GM12878 (cell line): ENCODE results near the gene SLIT1. TPM values are rescaled to one million over a fixed set of nuclear protein-coding genes. Genes with fewer than 3 reads are reported as not detected.

ENCODE experiments used
- ATAC-seq: fragments of 200-7000 bp; cut with Tn5 transposase; 3 replicates; pipeline ENCODE4 v1.9.1; 2020; ENCODE audit warnings: mild to moderate bottlenecking, moderate library complexity
- BruUV-seq: library from RNA; stranded (reverse); fragments of 400-500 nt; replicated peaks from 2 replicates; lab custom pipeline; 2021; lab: Mats Ljungman, UMichigan
- CTCF ChIA-PET: fragments of 300-600 bp; sonication (Branson Sonifier 250); formaldehyde crosslinking; extraction: SDS; loops from one replicate; lab custom pipeline; 2021; ENCODE audit warnings: inconsistent platforms; lab: Yijun Ruan, JAX
- POLR2A ChIA-PET: fragments of 350-600 bp; formaldehyde crosslinking; extraction: SDS; loops from one replicate; lab custom pipeline; 2021; ENCODE audit warnings: inconsistent platforms; lab: Charles Lee
- RAD21 ChIA-PET: fragments of 300-600 bp; sonication (Branson Sonifier 250); formaldehyde crosslinking; loops from one replicate; lab custom pipeline; 2023; ENCODE audit warnings: antibody characterized with exemption; ENCODE audit not compliant: unreplicated experiment; lab: Charles Lee
- SMC1A ChIA-PET: fragments of 300-600 bp; sonication (Branson Sonifier 250); formaldehyde crosslinking; loops from one replicate; lab custom pipeline; 2023; ENCODE audit not compliant: unreplicated experiment, uncharacterized antibody; lab: Charles Lee
- DNase-seq: peaks from one replicate; pipeline ENCODE4 v3.0.0-alpha.2; 2011; ENCODE audit warnings: low read depth, low spot score
- FAIRE-seq: peaks from 3 replicates; lab custom pipeline; 2011; peaks lifted over from hg19 to GRCh38; lab: Jason Lieb, UNC
- H2AFZ ChIP-seq: 2 replicates; pipeline ENCODE4 v1.6.0; 2011; ENCODE audit warnings: low read depth, low read length, control low read depth; ENCODE audit not compliant: control insufficient read depth
- H3K27ac ChIP-seq: 2 replicates; pipeline ENCODE4 v1.5.1; 2011; ENCODE audit warnings: control low read depth; ENCODE audit not compliant: control insufficient read depth, insufficient read depth
- H3K27me3 ChIP-seq, 2 experiments: replicated peaks in 1 of 2; 2 replicates each; pipeline versions ENCODE4 v1.6.0 to v1.6.1; 2011; ENCODE audit warnings: low read length in 1 of 2; ENCODE audit not compliant: control insufficient read depth in 2 of 2, insufficient read depth in 2 of 2
- H3K36me3 ChIP-seq, 2 experiments: 2 replicates each; pipeline ENCODE4 v1.5.1; 2011; ENCODE audit warnings: low read length in 1 of 2; ENCODE audit not compliant: control insufficient read depth in 2 of 2, insufficient read depth in 2 of 2
- H3K4me1 ChIP-seq: 2 replicates; pipeline ENCODE4 v1.6.1; 2011; ENCODE audit warnings: mild to moderate bottlenecking, low read length, moderate library complexity, mixed read lengths; ENCODE audit not compliant: control insufficient read depth, insufficient read depth
- H3K4me2 ChIP-seq: 2 replicates; pipeline ENCODE4 v1.6.0; 2011; ENCODE audit warnings: control low read depth; ENCODE audit not compliant: control insufficient read depth, insufficient read depth
- H3K4me3 ChIP-seq: fragments of 200-600 bp; sonication (generic); 2 replicates; pipeline ENCODE4 v1.5.1; 2016
- H3K79me2 ChIP-seq: 2 replicates; pipeline ENCODE4 v1.6.0; 2011; ENCODE audit warnings: low read length; ENCODE audit not compliant: control insufficient read depth, insufficient read depth
- H3K9ac ChIP-seq: 2 replicates; pipeline ENCODE4 v1.8.0; 2011; ENCODE audit warnings: low read length, control low read depth, mixed read lengths; ENCODE audit not compliant: control insufficient read depth, insufficient read depth
- H3K9me3 ChIP-seq: replicated peaks from 3 replicates; pipeline ENCODE4 v1.5.1; 2011; ENCODE audit warnings: mild to moderate bottlenecking, low read length; ENCODE audit not compliant: control insufficient read depth, insufficient read depth
- H4K20me1 ChIP-seq: 2 replicates; pipeline ENCODE4 v1.6.0; 2011; ENCODE audit not compliant: control insufficient read depth, insufficient read depth
- CREM ChIP-seq: IDR thresholded peaks from 2 replicates; pipeline ENCODE4 v1.6.1; 2014; ENCODE audit warnings: antibody characterized with exemption, low read depth
- ESRRA ChIP-seq: IDR thresholded peaks from 2 replicates; pipeline ENCODE4 v1.6.1; 2012; ENCODE audit warnings: mild to moderate bottlenecking, low read length, improper control_type of control experiment
- GABPA ChIP-seq: IDR thresholded peaks from 2 replicates; pipeline ENCODE4 v1.6.1; 2014; ENCODE audit warnings: antibody characterized with exemption, low read depth, mild to moderate bottlenecking, inconsistent platforms
- JUND ChIP-seq: IDR thresholded peaks from 2 replicates; pipeline ENCODE4 v1.6.1; 2012; ENCODE audit warnings: low read depth, mild to moderate bottlenecking, low read length, improper control_type of control experiment, moderate library complexity
- MEF2A ChIP-seq: IDR thresholded peaks from 2 replicates; pipeline ENCODE4 v1.6.1; 2011; ENCODE audit warnings: low read depth, mild to moderate bottlenecking, low read length, moderate library complexity; ENCODE audit not compliant: insufficient read depth
- MEF2B ChIP-seq: fragments of 450-650 bp; IDR thresholded peaks from 2 replicates; pipeline ENCODE4 v1.6.1; 2018; ENCODE audit warnings: mild to moderate bottlenecking, moderate library complexity; ENCODE audit not compliant: partially characterized antibody, poor library complexity, severe bottlenecking
- MXI1 ChIP-seq: fragments of 150-350 bp; IDR thresholded peaks from 2 replicates; pipeline ENCODE4 v1.6.1; 2011; ENCODE audit warnings: low read depth, mild to moderate bottlenecking, inconsistent platforms, low read length, improper control_type of control experiment
- NRF1 ChIP-seq: conservative IDR thresholded peaks from 2 replicates; pipeline ENCODE4 v1.6.1; 2011; ENCODE audit warnings: mild to moderate bottlenecking, low read depth, low read length, improper control_type of control experiment
- PKNOX1 ChIP-seq: fragments of 450-650 bp; IDR thresholded peaks from 2 replicates; pipeline ENCODE4 v1.6.1; 2016; ENCODE audit warnings: mild to moderate bottlenecking
- RAD51 ChIP-seq: fragments of 450-650 bp; IDR thresholded peaks from 2 replicates; pipeline ENCODE4 v1.6.1; 2016; ENCODE audit warnings: moderate library complexity, mild to moderate bottlenecking, inconsistent platforms
- RCOR1 ChIP-seq: conservative IDR thresholded peaks from 2 replicates; pipeline ENCODE4 v1.6.1; 2012; ENCODE audit warnings: low read depth, low read length, improper control_type of control experiment
- SIX5 ChIP-seq: IDR thresholded peaks from 2 replicates; pipeline ENCODE4 v1.6.1; 2011; ENCODE audit warnings: mild to moderate bottlenecking, low read depth, low read length, moderate library complexity; ENCODE audit not compliant: severe bottlenecking
- SMAD5 ChIP-seq: IDR thresholded peaks from 2 replicates; pipeline ENCODE4 v1.6.1; 2016; ENCODE audit warnings: antibody characterized with exemption, low read depth
- SMARCA5 ChIP-seq: fragments of 450-650 bp; IDR thresholded peaks from 2 replicates; pipeline ENCODE4 v1.6.1; 2017; ENCODE audit warnings: mild to moderate bottlenecking
- TBL1XR1 ChIP-seq: IDR thresholded peaks from 2 replicates; pipeline ENCODE4 v1.6.1; 2012; ENCODE audit warnings: low read depth, low read length, improper control_type of control experiment
- ZNF207 ChIP-seq: fragments of 450-650 bp; IDR thresholded peaks from 2 replicates; pipeline ENCODE4 v1.6.1; 2014; ENCODE audit warnings: antibody characterized with exemption, mild to moderate bottlenecking, borderline replicate concordance
- ZNF622 ChIP-seq: fragments of 450-650 bp; IDR thresholded peaks from 2 replicates; pipeline ENCODE4 v1.6.1; 2017; ENCODE audit warnings: mild to moderate bottlenecking, inconsistent platforms
- WGBS: methylation state at CpG from one replicate; pipeline ENCODE4 v1.1.6; 2016; ENCODE audit warnings: low lambda C conversion rate; ENCODE audit not compliant: insufficient replicate concordance, insufficient coverage; ENCODE audit errors: missing lambda C conversion rate; 5-methylcytosine and 5-hydroxymethylcytosine counted together
- in situ Hi-C: fragments of 300-500 bp; cut with MboI; formaldehyde crosslinking; loops from 9 replicates; pipeline ENCODE4 v1.14.3; 2018; ENCODE audit warnings: mixed read lengths
- intact Hi-C: fragments of 100-400 bp; cut with micrococcal nuclease; formaldehyde crosslinking; loops from one replicate; pipeline ENCODE4 v1.14.2; 2022; ENCODE audit not compliant: unreplicated experiment
- polyA plus RNA-seq, 11 experiments: library from polyadenylated mRNA; depleted of rRNA in 4 of 11; unstranded in 6 of 11; stranded (reverse) in 5 of 11; fragments of >200 nt; fragmentation: Nextera tagmentation in 4 of 11; fragmentation: Illumina TruSeq in 1 of 11; extraction: Ambion mirVana in 4 of 11; extraction: Trizol in 1 of 11; gene quantifications; 1 replicate in 1 of 11; 2 replicates in 10 of 11; pipeline versions ENCODE4 v1.2.1 to v1.2.3, GENCODE V29; 2011 to 2016; ENCODE audit warnings: inconsistent platforms in 2 of 11, missing spikeins in 2 of 11, low read depth in 1 of 11
- total RNA-seq, 4 experiments: library from RNA; depleted of rRNA in 3 of 4; stranded (reverse); fragments of >200 nt in 3 of 4; fragmentation: Illumina TruSeq in 1 of 4; extraction: Trizol in 1 of 4; gene quantifications; 2 replicates each; pipeline versions ENCODE4 v1.2.1 to v1.2.3, GENCODE V29; 2013 to 2021
- TF ChIP-seq, protein P1 (sequence below): fragments of 450-650 bp; IDR thresholded peaks from 2 replicates; pipeline ENCODE4 v1.6.1; 2016; ENCODE audit warnings: mild to moderate bottlenecking, moderate library complexity, borderline replicate concordance
- TF ChIP-seq, protein P2 (sequence below): fragments of 450-650 bp; IDR thresholded peaks from 2 replicates; pipeline ENCODE4 v1.6.1; 2018; ENCODE audit warnings: borderline replicate concordance, mild to moderate bottlenecking; ENCODE audit not compliant: partially characterized antibody

Gene SLIT1
- total and polyA plus RNA-seq, 10 of the 15 experiments (the other 5 are each of a cell fraction or from before 2014, with no cell fraction given): 0.04 to 0.19 (median 0.06) TPM; not detected in 4

DNA sequence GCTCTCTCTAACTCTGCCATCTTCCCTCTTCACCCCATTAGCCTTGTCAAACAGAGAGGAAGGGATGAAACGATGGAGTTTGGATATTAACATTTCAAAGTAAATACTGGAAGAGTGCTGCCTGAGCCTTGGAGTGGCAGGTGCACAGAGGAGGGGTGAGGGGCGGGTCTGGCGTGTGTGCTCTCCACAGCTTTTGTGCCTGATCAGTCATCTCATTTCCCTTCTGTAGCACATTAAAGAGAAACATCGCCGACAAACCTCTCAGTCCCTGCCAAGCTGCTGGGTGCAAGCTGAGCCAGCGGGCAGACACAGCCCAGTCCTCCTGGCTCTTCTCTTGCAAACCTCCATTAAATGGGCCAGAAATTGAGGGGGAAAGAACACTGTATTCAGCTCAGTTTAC, 76.2 kb downstream of the SLIT1 start:
- intact Hi-C loops: no loop called here
- no peaks in the 10 kb centered on the region; the same call in 1 of the 2 replicates for H4K20me1 ChIP-seq
- DNase-seq (no peak), ATAC-seq (no peak), FAIRE-seq (no peak)
- CTCF ChIA-PET: interaction anchor here (0.6 to 1.1 kb wide), 3 partner anchors 37 to 474 kb away, joined by 3 to 5 read pairs (median 3); no protein-coding TSS in a partner anchor
- H3K4me2 ChIP-seq: no peak overlapping the region
- H3K79me2 ChIP-seq: no peaks in the 10 kb centered on the region
- WGBS: 10% methylated on average over 6 of the region's 6 CpGs
- no peaks in the 10 kb centered on the region for H3K9me3 ChIP-seq
- no peaks in the 10 kb centered on the region for H3K36me3 ChIP-seq
- POLR2A ChIA-PET: no interaction called here
- no peak overlapping the region for H2AFZ ChIP-seq
- no peak overlapping the region for H3K27ac ChIP-seq
- H3K9ac ChIP-seq: no peak overlapping the region
- RAD21 ChIA-PET: no interaction called here
- SMC1A ChIA-PET: interaction anchor here (1.1 to 1.3 kb wide), 2 partner anchors 28 to 37 kb away, joined by 3 to 4 read pairs; no protein-coding TSS in a partner anchor
- no TSS peak for BruUV-seq
- in situ Hi-C loops: no loop called here
- H3K4me1 ChIP-seq: no peaks in the 10 kb centered on the region
- H3K4me3 ChIP-seq: no peak overlapping the region
- no peaks in the 10 kb centered on the region; a peak in 3 of 4 replicates for H3K27me3 ChIP-seq
- no peak for TF ChIP-seq CREM
- no peak for TF ChIP-seq SMAD5
- no peak for TF ChIP-seq SMARCA5
- no peak for TF ChIP-seq GABPA
- no peak for TF ChIP-seq MEF2B
- no peak for TF ChIP-seq SIX5
- no peak for TF ChIP-seq ZNF207
- TF ChIP-seq, protein P1, sequence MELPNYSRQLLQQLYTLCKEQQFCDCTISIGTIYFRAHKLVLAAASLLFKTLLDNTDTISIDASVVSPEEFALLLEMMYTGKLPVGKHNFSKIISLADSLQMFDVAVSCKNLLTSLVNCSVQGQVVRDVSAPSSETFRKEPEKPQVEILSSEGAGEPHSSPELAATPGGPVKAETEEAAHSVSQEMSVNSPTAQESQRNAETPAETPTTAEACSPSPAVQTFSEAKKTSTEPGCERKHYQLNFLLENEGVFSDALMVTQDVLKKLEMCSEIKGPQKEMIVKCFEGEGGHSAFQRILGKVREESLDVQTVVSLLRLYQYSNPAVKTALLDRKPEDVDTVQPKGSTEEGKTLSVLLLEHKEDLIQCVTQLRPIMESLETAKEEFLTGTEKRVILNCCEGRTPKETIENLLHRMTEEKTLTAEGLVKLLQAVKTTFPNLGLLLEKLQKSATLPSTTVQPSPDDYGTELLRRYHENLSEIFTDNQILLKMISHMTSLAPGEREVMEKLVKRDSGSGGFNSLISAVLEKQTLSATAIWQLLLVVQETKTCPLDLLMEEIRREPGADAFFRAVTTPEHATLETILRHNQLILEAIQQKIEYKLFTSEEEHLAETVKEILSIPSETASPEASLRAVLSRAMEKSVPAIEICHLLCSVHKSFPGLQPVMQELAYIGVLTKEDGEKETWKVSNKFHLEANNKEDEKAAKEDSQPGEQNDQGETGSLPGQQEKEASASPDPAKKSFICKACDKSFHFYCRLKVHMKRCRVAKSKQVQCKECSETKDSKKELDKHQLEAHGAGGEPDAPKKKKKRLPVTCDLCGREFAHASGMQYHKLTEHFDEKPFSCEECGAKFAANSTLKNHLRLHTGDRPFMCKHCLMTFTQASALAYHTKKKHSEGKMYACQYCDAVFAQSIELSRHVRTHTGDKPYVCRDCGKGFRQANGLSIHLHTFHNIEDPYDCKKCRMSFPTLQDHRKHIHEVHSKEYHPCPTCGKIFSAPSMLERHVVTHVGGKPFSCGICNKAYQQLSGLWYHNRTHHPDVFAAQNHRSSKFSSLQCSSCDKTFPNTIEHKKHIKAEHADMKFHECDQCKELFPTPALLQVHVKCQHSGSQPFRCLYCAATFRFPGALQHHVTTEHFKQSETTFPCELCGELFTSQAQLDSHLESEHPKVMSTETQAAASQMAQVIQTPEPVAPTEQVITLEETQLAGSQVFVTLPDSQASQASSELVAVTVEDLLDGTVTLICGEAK: no peak
- TF ChIP-seq NRF1: no peak
- TF ChIP-seq PKNOX1: no peak
- TF ChIP-seq MXI1: no peak
- TF ChIP-seq, protein P2, sequence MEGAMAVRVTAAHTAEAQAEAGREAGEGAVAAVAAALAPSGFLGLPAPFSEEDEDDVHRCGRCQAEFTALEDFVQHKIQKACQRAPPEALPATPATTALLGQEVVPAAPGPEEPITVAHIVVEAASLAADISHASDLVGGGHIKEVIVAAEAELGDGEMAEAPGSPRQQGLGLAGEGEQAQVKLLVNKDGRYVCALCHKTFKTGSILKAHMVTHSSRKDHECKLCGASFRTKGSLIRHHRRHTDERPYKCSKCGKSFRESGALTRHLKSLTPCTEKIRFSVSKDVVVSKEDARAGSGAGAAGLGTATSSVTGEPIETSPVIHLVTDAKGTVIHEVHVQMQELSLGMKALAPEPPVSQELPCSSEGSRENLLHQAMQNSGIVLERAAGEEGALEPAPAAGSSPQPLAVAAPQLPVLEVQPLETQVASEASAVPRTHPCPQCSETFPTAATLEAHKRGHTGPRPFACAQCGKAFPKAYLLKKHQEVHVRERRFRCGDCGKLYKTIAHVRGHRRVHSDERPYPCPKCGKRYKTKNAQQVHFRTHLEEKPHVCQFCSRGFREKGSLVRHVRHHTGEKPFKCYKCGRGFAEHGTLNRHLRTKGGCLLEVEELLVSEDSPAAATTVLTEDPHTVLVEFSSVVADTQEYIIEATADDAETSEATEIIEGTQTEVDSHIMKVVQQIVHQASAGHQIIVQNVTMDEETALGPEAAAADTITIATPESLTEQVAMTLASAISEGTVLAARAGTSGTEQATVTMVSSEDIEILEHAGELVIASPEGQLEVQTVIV: no peak
- no peak for TF ChIP-seq TBL1XR1
- no peak for TF ChIP-seq RAD51
- no peak for TF ChIP-seq ESRRA
- TF ChIP-seq RCOR1: no peak
- no peak for TF ChIP-seq MEF2A
- TF ChIP-seq JUND: no peak
- no peak for TF ChIP-seq ZNF622
